ENCODE measurements around the gene LMX1A. TPM values are rescaled to one million over a fixed set of nuclear protein-coding genes. Genes with fewer than 3 reads are reported as not detected.

The LMX1A gene
- total and polyA plus RNA-seq, 2 of the 13 experiments (the other 11 are each of a cell fraction or from before 2014, with no cell fraction given): 0.07 TPM; not detected in 1

DNA sequence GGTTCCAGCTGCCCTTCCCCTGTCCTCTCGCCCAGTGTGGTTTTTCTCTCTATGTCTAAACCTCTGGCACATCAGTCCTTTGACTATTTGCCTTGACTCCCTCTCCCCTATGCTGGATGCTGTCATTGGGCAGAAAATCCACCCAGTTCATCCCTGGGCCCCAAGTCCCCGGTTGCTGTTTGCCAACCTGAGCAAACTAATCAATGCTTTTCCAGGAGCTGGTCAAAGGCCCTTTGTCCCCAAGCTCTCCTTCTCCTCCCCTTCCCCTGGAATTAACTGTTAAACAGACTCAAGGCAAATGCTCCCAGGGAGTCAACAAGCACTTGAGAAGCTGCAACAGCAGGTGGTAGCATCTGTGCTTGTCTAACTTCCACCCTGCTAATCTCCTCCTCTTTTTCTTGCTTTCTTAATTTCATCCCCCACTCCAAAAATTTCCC lies 102.7 kb downstream of the LMX1A start (continued):
- TF ChIP-seq XBP1 (CRISPR knock-in tag; IDR thresholded peaks at IDR 0.05): no peak
- TF ChIP-seq, protein P1, sequence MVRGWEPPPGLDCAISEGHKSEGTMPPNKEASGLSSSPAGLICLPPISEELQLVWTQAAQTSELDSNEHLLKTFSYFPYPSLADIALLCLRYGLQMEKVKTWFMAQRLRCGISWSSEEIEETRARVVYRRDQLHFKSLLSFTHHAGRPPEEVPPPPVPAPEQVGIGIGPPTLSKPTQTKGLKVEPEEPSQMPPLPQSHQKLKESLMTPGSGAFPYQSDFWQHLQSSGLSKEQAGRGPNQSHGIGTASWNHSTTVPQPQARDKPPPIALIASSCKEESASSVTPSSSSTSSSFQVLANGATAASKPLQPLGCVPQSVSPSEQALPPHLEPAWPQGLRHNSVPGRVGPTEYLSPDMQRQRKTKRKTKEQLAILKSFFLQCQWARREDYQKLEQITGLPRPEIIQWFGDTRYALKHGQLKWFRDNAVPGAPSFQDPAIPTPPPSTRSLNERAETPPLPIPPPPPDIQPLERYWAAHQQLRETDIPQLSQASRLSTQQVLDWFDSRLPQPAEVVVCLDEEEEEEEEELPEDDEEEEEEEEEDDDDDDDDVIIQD (CRISPR knock-in tag; IDR thresholded peaks at IDR 0.05; ENCODE audit: low read depth): no peak
- TF ChIP-seq NRL (CRISPR knock-in tag; IDR thresholded peaks at IDR 0.05; ENCODE audit: borderline replicate concordance): no peak
- TF ChIP-seq, protein P2, sequence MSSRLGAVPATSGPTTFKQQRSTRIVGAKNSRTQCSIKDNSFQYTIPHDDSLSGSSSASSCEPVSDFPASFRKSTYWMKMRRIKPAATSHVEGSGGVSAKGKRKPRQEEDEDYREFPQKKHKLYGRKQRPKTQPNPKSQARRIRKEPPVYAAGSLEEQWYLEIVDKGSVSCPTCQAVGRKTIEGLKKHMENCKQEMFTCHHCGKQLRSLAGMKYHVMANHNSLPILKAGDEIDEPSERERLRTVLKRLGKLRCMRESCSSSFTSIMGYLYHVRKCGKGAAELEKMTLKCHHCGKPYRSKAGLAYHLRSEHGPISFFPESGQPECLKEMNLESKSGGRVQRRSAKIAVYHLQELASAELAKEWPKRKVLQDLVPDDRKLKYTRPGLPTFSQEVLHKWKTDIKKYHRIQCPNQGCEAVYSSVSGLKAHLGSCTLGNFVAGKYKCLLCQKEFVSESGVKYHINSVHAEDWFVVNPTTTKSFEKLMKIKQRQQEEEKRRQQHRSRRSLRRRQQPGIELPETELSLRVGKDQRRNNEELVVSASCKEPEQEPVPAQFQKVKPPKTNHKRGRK (CRISPR knock-in tag; IDR thresholded peaks at IDR 0.05): no peak
- TF ChIP-seq SNAPC2 (CRISPR knock-in tag; IDR thresholded peaks at IDR 0.05): no peak
- 0 out of 2 replicates have a peak, but pooled peaks have one; percentile 25 for TF ChIP-seq GATA4 (IDR thresholded peaks at IDR 0.05; ENCODE audit: borderline replicate concordance, low read depth)
- TF ChIP-seq ZNF251 (CRISPR knock-in tag; IDR thresholded peaks at IDR 0.05): no peak
- TF ChIP-seq ZNF780A (CRISPR knock-in tag; IDR thresholded peaks at IDR 0.05): no peak
- peak; percentile 36; the same call in 1 of the 2 replicates for TF ChIP-seq POLR2AphosphoS5 (IDR thresholded peaks at IDR 0.05; ENCODE audit: low read depth, low read length)
- no peak for TF ChIP-seq ZNF335 (CRISPR knock-in tag; IDR thresholded peaks at IDR 0.05)
- TF ChIP-seq ZNF790 (CRISPR knock-in tag; IDR thresholded peaks at IDR 0.05; ENCODE audit: borderline replicate concordance): no peak
- TF ChIP-seq ZNF224 (CRISPR knock-in tag; IDR thresholded peaks at IDR 0.05): no peak
- TF ChIP-seq, protein P3, sequence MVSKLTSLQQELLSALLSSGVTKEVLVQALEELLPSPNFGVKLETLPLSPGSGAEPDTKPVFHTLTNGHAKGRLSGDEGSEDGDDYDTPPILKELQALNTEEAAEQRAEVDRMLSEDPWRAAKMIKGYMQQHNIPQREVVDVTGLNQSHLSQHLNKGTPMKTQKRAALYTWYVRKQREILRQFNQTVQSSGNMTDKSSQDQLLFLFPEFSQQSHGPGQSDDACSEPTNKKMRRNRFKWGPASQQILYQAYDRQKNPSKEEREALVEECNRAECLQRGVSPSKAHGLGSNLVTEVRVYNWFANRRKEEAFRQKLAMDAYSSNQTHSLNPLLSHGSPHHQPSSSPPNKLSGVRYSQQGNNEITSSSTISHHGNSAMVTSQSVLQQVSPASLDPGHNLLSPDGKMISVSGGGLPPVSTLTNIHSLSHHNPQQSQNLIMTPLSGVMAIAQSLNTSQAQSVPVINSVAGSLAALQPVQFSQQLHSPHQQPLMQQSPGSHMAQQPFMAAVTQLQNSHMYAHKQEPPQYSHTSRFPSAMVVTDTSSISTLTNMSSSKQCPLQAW (CRISPR knock-in tag; IDR thresholded peaks at IDR 0.05): no peak
- TF ChIP-seq SNAI1 (CRISPR knock-in tag; IDR thresholded peaks at IDR 0.05; ENCODE audit: borderline replicate concordance): peak; percentile 37; the same call in 1 of the 2 replicates
- TF ChIP-seq NFE2L1 (CRISPR knock-in tag; IDR thresholded peaks at IDR 0.05; ENCODE audit: borderline replicate concordance): no peak
- TF ChIP-seq ZNF777 (CRISPR knock-in tag; IDR thresholded peaks at IDR 0.05): no peak
- no peak for TF ChIP-seq ZNF766 (CRISPR knock-in tag; IDR thresholded peaks at IDR 0.05; ENCODE audit: borderline replicate concordance)
- TF ChIP-seq ZNF703 (CRISPR knock-in tag; IDR thresholded peaks at IDR 0.05; ENCODE audit: borderline replicate concordance): no peak
- peak; percentile 77 for TF ChIP-seq ZNF652 (CRISPR knock-in tag; IDR thresholded peaks at IDR 0.05; ENCODE audit: borderline replicate concordance, low read depth)
- TF ChIP-seq, protein P4, sequence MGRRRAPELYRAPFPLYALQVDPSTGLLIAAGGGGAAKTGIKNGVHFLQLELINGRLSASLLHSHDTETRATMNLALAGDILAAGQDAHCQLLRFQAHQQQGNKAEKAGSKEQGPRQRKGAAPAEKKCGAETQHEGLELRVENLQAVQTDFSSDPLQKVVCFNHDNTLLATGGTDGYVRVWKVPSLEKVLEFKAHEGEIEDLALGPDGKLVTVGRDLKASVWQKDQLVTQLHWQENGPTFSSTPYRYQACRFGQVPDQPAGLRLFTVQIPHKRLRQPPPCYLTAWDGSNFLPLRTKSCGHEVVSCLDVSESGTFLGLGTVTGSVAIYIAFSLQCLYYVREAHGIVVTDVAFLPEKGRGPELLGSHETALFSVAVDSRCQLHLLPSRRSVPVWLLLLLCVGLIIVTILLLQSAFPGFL (CRISPR knock-in tag; IDR thresholded peaks at IDR 0.05): no peak
- TF ChIP-seq, protein P5, sequence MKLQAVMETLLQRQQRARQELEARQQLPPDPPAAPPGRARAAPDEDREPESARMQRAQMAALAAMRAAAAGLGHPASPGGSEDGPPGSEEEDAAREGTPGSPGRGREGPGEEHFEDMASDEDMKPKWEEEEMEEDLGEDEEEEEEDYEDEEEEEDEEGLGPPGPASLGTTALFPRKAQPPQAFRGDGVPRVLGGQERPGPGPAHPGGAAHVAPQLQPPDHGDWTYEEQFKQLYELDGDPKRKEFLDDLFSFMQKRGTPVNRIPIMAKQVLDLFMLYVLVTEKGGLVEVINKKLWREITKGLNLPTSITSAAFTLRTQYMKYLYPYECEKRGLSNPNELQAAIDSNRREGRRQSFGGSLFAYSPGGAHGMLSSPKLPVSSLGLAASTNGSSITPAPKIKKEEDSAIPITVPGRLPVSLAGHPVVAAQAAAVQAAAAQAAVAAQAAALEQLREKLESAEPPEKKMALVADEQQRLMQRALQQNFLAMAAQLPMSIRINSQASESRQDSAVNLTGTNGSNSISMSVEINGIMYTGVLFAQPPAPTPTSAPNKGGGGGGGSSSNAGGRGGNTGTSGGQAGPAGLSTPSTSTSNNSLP (IDR thresholded peaks at IDR 0.05; ENCODE audit: low read depth, low read length): no peak
- no peak for TF ChIP-seq SIX1 (CRISPR knock-in tag; IDR thresholded peaks at IDR 0.05; ENCODE audit: borderline replicate concordance)
- no peak for TF ChIP-seq ZFP36L1 (CRISPR knock-in tag; IDR thresholded peaks at IDR 0.05)
- TF ChIP-seq NCOR1 (IDR thresholded peaks at IDR 0.05; ENCODE audit: borderline replicate concordance, low read length): no peak
